ENCODE measurements around the gene CNN2. TPM values are rescaled to one million over a fixed set of nuclear protein-coding genes. Genes with fewer than 3 reads are reported as not detected.

The CNN2 gene
- total RNA-seq, 4 donors from 2014 or later = 60.7 to 88.2 (median 82.2) TPM

DNA sequence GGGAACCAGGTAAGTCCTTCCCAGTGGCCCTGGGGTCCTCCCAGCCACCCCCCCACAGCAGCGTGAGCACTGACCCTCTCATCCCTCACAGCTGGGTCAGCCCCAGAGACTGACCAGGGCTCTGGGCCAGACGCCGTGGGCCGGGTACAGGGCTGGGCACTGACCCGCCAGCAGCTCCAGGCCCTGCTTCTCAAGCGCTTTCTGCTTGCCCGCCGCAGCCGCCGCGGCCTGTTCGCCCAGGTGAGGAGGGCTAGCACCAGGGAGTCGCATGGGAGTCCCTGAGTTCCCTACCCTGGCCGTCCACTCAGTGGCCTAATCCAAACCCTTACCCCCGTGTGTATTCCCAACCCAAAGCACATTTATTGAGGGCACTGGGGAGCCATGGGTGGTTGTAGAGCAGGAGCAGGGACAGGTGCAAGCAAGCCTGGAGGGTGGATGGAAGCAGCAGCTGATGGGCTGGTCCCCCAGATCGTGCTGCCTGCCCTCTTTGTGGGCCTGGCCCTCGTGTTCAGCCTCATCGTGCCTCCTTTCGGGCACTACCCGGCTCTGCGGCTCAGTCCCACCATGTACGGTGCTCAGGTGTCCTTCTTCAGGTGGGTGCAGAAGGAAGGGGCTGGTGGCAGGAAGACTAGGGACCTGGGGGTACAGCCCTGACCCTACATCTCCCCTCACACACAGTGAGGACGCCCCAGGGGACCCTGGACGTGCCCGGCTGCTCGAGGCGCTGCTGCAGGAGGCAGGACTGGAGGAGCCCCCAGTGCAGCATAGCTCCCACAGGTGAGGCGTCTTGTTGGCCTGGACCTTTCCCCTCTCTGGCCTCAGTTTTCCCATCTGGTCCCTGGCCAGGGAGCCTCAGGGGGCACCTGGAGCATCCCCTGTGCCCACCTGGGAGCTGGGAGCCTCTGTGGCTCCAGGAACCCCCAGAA is 28.0 kb downstream of the CNN2 start:
- no peak overlapping the region for H3K27ac ChIP-seq
- H3K4me1 ChIP-seq = no peaks in the 10 kb centered on the region
- H3K4me3 ChIP-seq (replicated peaks in 1 of 3) = no peak overlapping the region
- no peak for TF ChIP-seq POLR2A (IDR thresholded peaks at IDR 0.05)
- TF ChIP-seq, protein P1, sequence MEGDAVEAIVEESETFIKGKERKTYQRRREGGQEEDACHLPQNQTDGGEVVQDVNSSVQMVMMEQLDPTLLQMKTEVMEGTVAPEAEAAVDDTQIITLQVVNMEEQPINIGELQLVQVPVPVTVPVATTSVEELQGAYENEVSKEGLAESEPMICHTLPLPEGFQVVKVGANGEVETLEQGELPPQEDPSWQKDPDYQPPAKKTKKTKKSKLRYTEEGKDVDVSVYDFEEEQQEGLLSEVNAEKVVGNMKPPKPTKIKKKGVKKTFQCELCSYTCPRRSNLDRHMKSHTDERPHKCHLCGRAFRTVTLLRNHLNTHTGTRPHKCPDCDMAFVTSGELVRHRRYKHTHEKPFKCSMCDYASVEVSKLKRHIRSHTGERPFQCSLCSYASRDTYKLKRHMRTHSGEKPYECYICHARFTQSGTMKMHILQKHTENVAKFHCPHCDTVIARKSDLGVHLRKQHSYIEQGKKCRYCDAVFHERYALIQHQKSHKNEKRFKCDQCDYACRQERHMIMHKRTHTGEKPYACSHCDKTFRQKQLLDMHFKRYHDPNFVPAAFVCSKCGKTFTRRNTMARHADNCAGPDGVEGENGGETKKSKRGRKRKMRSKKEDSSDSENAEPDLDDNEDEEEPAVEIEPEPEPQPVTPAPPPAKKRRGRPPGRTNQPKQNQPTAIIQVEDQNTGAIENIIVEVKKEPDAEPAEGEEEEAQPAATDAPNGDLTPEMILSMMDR (IDR thresholded peaks at IDR 0.05) = no peak
- DNase-seq = no peak
- intact Hi-C loops (cut with DNase I) = no loop called here
- 94 to 96% methylated on average over 9 to 21 of the region's 28 CpGs for WGBS, 2 donors
- no peaks in the 10 kb centered on the region for H3K9me3 ChIP-seq
- H3K27me3 ChIP-seq = no peaks in the 10 kb centered on the region
- H3K36me3 ChIP-seq = no peaks in the 10 kb centered on the region

DNA sequence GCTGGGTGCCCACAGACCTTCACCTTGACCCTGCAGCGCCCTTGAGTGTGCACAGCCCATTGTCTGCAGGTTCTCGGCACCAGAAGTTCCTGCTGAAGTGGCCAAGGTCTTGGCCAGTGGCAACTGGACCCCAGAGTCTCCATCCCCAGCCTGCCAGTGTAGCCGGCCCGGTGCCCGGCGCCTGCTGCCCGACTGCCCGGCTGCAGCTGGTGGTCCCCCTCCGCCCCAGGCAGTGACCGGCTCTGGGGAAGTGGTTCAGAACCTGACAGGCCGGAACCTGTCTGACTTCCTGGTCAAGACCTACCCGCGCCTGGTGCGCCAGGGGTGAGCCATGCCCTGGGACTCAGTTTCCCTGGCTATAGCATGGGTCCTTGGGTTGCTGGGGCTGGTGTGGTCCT is 28.6 kb downstream of the CNN2 start:
- DNase-seq = no peak
- no peak overlapping the region for H3K27ac ChIP-seq
- H3K4me3 ChIP-seq (replicated peaks in 1 of 3) = no peak overlapping the region
- no peaks in the 10 kb centered on the region for H3K9me3 ChIP-seq
- intact Hi-C loops (cut with DNase I) = no loop called here
- H3K27me3 ChIP-seq = no peaks in the 10 kb centered on the region
- H3K36me3 ChIP-seq = no peaks in the 10 kb centered on the region
- no peaks in the 10 kb centered on the region for H3K4me1 ChIP-seq
- 96% methylated on average over 3 of the region's 14 CpGs; no CpG with 5 or more reads in 1 of the 2 donors for WGBS, 2 donors
- TF ChIP-seq, protein P1 (IDR thresholded peaks at IDR 0.05) = no peak
- TF ChIP-seq POLR2A (IDR thresholded peaks at IDR 0.05) = no peak

DNA sequence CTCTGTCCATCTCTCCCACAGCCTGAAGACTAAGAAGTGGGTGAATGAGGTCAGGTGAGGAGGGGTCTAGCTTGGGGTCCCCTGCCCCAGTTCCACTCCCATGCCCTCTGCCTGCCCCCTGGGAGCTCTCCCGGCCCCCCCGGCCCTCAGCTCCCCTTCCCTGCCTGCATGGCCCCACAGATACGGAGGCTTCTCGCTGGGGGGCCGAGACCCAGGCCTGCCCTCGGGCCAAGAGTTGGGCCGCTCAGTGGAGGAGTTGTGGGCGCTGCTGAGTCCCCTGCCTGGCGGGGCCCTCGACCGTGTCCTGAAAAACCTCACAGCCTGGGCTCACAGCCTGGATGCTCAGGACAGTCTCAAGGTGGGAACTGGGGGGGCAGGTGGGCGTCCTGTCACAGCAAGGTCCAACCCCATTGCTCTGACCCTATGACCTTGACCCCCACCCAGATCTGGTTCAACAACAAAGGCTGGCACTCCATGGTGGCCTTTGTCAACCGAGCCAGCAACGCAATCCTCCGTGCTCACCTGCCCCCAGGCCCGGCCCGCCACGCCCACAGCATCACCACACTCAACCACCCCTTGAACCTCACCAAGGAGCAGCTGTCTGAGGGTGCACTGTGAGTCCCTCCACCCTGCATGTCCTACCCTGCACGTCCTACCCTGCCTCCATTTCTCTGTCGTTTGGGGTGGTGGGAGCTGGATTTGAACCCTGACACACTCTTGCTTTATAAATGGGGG is 29.6 kb downstream of the CNN2 start:
- Histone ChIP-seq H3K4me1 (no peaks in the 10 kb centered on the region), H3K4me3 (replicated peaks in 1 of 3) (no peak overlapping the region), H3K36me3 (no peaks in the 10 kb centered on the region), H3K9me3 (no peaks in the 10 kb centered on the region), H3K27ac (no peak overlapping the region), H3K27me3 (no peaks in the 10 kb centered on the region)
- TF ChIP-seq, protein P1 (IDR thresholded peaks at IDR 0.05) = no peak
- TF ChIP-seq POLR2A (IDR thresholded peaks at IDR 0.05) = no peak
- 94 to 95% methylated on average over 14 to 15 of the region's 20 CpGs for WGBS, 2 donors
- no peak for DNase-seq
- intact Hi-C loops (cut with DNase I) = no loop called here

DNA sequence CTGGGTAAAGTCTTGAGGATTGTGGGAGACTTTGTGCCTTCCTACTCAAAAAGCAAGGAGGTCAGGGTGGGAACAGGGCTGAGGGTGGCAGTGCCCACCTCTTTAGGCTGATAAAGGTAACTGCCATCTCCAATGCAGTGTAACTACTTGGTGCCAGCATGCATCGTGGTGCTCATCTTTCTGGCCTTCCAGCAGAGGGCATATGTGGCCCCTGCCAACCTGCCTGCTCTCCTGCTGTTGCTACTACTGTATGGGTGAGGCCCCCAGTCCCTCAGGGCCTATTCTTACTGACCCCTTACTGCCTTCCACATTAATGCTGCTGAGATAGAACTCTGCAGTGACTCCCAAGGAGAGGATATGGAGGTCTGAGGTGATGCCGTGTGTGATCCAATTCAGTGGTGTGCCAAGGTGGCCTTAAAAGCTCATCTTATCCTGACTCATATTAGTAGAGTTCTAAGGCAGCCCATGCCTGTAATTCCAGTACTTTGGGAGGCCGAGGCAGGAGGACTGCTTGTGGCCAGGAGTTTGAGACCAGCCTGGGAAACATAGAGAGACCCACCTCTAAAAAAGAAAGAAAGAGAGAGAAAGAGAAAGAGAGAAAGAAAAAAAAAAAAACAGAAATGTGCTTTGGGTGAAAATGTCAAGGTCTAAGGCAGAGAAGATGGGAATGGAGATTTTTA is 30.9 kb downstream of the CNN2 start:
- intact Hi-C loops (cut with DNase I) = no loop called here
- H3K9me3 ChIP-seq = no peaks in the 10 kb centered on the region
- no peak for TF ChIP-seq POLR2A (IDR thresholded peaks at IDR 0.05)
- TF ChIP-seq, protein P1 (IDR thresholded peaks at IDR 0.05) = no peak
- DNase-seq = no peak
- no peaks in the 10 kb centered on the region for H3K27me3 ChIP-seq
- no peak overlapping the region for H3K27ac ChIP-seq
- 28 to 46% methylated on average over 2 to 3 of the region's 3 CpGs for WGBS, 2 donors
- H3K4me3 ChIP-seq (replicated peaks in 1 of 3) = no peak overlapping the region
- no peaks in the 10 kb centered on the region for H3K4me1 ChIP-seq
- H3K36me3 ChIP-seq = no peaks in the 10 kb centered on the region

Data from thyroid gland (tissue), 4 donors.